Gastrocnemius medialis (tissue), 4 donors: ENCODE measurements around the gene BTNL8. TPM values are rescaled to one million over a fixed set of nuclear protein-coding genes. Genes with fewer than 3 reads are reported as not detected.

Experiments
- ATAC-seq, 2 donors: fragments of 150-250 bp; one replicate each; pipeline ENCODE4 v1.9.1; 2016
- DNase-seq, 2 donors: peaks; one replicate each; pipeline ENCODE4 v3.0.0-alpha.2; 2019
- H3K27ac ChIP-seq, 4 donors: fragments of 200-600 bp; sonication (generic); 1 replicate in 1 of 4; 2 replicates in 3 of 4; pipeline ENCODE4 v1.5.1; 2016 to 2018; ENCODE audit warnings: mild to moderate bottlenecking in 2 of 4, moderate library complexity in 1 of 4
- H3K27me3 ChIP-seq, 3 donors: fragments of 200-600 bp; sonication (generic) in 2 of 3; 1 replicate in 1 of 3; 2 replicates in 2 of 3; pipeline versions ENCODE4 v1.5.1 to v1.6.0; 2016 to 2019; ENCODE audit warnings: mild to moderate bottlenecking in 1 of 3, moderate library complexity in 1 of 3
- H3K36me3 ChIP-seq, 2 donors: fragments of 200-600 bp; sonication (generic) in 1 of 2; one replicate each; pipeline ENCODE4 v1.5.1; 2017 to 2018
- H3K4me1 ChIP-seq, 2 donors: fragments of 200-600 bp; sonication (generic) in 1 of 2; one replicate each; pipeline ENCODE4 v1.5.1; 2016 to 2017; ENCODE audit warnings: mild to moderate bottlenecking in 2 of 2
- H3K4me3 ChIP-seq, 4 donors: fragments of 200-600 bp; sonication (generic) in 3 of 4; 1 replicate in 1 of 4; 2 replicates in 3 of 4; pipeline ENCODE4 v1.5.1; 2016 to 2019; ENCODE audit warnings: mild to moderate bottlenecking in 2 of 4
- H3K9me3 ChIP-seq, 3 donors: fragments of 200-600 bp; sonication (generic) in 2 of 3; 1 replicate in 1 of 3; 2 replicates in 2 of 3; pipeline ENCODE4 v1.5.1; 2016 to 2019
- CTCF ChIP-seq, 5 experiments: fragments of 450-650 bp in 3 of 5; fragments of 200-600 bp in 2 of 5; sonication (generic) in 2 of 5; IDR thresholded peaks in 4 of 5; conservative IDR thresholded peaks in 1 of 5; 1 replicate in 4 of 5; 2 replicates in 1 of 5; pipeline ENCODE4 v1.5.1; 2016 to 2019; ENCODE audit warnings: antibody characterized with exemption in 5 of 5, mild to moderate bottlenecking in 3 of 5, moderate library complexity in 3 of 5
- POLR2A ChIP-seq, 2 donors: fragments of 450-650 bp; IDR thresholded peaks; one replicate each; pipeline ENCODE4 v1.6.1; 2017; ENCODE audit warnings: antibody characterized with exemption in 2 of 2, mild to moderate bottlenecking in 2 of 2, moderate library complexity in 2 of 2
- in situ Hi-C, 4 donors: fragments of 200-750 bp; cut with MboI; loops; one replicate each; pipeline versions ENCODE4 v1.15.0 to v1.8.0; 2017; ENCODE audit warnings: low sequenced_read_pairs in 4 of 4
- intact Hi-C: fragments of 100-400 bp; cut with DNase I; formaldehyde crosslinking; loops from one replicate; pipeline ENCODE4 v1.15.1; 2023; ENCODE audit warnings: low total_unique reads
- total RNA-seq, 4 donors: library from RNA; depleted of rRNA; stranded (reverse); fragments of >200 nt; gene quantifications; one replicate each; pipeline versions ENCODE4 v1.1.0 to v1.2.3, GENCODE V29; 2016

BTNL8 gene
- total RNA-seq, 4 donors from 2014 or later = 0.20 to 0.59 (median 0.22) TPM; not detected in 1

DNA sequence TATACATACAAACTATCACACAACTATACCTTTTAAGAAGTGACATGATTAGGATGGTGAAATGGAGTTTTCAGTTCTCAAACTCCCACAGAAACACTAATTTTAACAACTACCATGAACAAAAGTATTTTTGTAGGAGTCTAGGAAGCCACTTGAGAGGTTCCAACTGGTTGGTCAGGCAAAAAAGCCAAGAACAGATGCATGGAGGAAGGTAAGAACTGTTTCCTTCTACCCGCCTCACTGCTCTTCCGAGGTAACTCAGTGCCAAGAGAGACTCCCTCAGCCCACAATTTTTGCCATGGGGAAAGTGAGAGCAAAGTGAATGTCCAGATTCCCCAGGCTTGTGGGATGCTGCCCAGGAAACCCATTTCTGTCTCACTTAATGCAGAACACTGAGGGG is 15.7 kb downstream of the BTNL8 start:
- ATAC-seq (no peak), DNase-seq (no peak)
- no peak overlapping the region for H3K27ac ChIP-seq
- H3K27me3 ChIP-seq = no peaks in the 10 kb centered on the region
- intact Hi-C loops = no loop called here
- no peaks in the 10 kb centered on the region for H3K4me1 ChIP-seq
- no peaks in the 10 kb centered on the region for H3K9me3 ChIP-seq
- in situ Hi-C loops = no loop called here
- H3K4me3 ChIP-seq = no peak overlapping the region
- no peaks in the 10 kb centered on the region for H3K36me3 ChIP-seq
- TF ChIP-seq CTCF (IDR thresholded peaks at IDR 0.05 in 4 of 5, conservative IDR thresholded peaks at IDR 0.05 in 1 of 5) = no peak
- no peak for TF ChIP-seq POLR2A (IDR thresholded peaks at IDR 0.05)

DNA sequence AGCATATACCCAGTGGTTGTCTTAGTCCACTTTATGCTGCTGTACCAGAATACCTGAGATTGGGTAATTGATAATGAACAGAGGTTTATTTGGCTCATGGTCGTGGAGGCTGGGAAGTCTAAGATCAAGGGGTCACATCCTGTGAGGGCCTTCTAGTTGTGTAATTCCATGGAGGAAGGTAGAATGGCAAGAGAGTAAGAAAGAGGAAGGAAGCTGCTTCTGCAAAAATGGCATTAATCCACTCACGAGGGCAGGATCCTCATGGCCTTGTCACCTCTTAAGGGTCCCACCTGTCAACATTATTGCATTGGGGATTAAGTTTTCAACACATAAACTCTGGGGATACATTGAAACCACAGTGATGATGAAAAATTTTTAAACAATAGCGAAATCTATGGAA is 17.0 kb downstream of the BTNL8 start:
- no peak for ATAC-seq
- Histone ChIP-seq H3K9me3 (no peaks in the 10 kb centered on the region), H3K27ac (no peak overlapping the region), H3K36me3 (no peaks in the 10 kb centered on the region), H3K27me3 (no peaks in the 10 kb centered on the region), H3K4me3 (no peak overlapping the region), H3K4me1 (no peaks in the 10 kb centered on the region)
- no peak for TF ChIP-seq POLR2A (IDR thresholded peaks at IDR 0.05)
- TF ChIP-seq CTCF (IDR thresholded peaks at IDR 0.05 in 4 of 5, conservative IDR thresholded peaks at IDR 0.05 in 1 of 5) = no peak
- in situ Hi-C loops (no loop called here), intact Hi-C loops (no loop called here)
- DNase-seq = no peak

GRCh38 chr5:180918380-180918779 is 19.4 kb downstream of the BTNL8 start:
- no peak for TF ChIP-seq CTCF (IDR thresholded peaks at IDR 0.05 in 4 of 5, conservative IDR thresholded peaks at IDR 0.05 in 1 of 5)
- TF ChIP-seq POLR2A (IDR thresholded peaks at IDR 0.05) = no peak
- H3K9me3 ChIP-seq = peaks cover 0 to 4% (median 0%) of the 10 kb centered on the region in 3 donors
- DNase-seq = no peak
- intact Hi-C loops = no loop called here
- H3K27ac ChIP-seq = no peak overlapping the region
- ATAC-seq = no peak
- no peaks in the 10 kb centered on the region for H3K36me3 ChIP-seq
- in situ Hi-C loops = no loop called here
- no peaks in the 10 kb centered on the region for H3K4me1 ChIP-seq
- no peaks in the 10 kb centered on the region for H3K27me3 ChIP-seq
- H3K4me3 ChIP-seq = no peak overlapping the region

DNA sequence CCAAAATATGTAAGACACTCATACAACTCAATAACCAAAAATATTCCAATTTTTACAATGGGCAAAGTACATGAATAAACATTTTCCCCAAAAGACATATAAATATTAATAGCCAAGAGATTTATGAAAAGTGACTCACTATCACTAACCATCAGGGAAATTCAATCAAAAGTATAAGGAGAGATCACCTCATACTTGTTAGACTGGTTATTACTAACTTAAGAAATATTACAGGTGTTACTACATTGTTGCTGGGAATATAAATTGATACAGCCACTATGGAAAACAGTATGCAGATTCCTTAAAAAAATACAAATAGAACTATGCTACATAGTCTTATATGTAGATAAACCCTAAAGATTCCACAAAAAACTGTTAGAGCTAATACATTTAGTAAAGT is 21.8 kb downstream of the BTNL8 start:
- TF ChIP-seq CTCF (IDR thresholded peaks at IDR 0.05 in 4 of 5, conservative IDR thresholded peaks at IDR 0.05 in 1 of 5) = no peak
- no peak for TF ChIP-seq POLR2A (IDR thresholded peaks at IDR 0.05)
- Histone ChIP-seq H3K4me1 (no peaks in the 10 kb centered on the region), H3K4me3 (no peak overlapping the region), H3K27me3 (no peaks in the 10 kb centered on the region), H3K27ac (no peak overlapping the region), H3K36me3 (no peaks in the 10 kb centered on the region), H3K9me3 (peaks cover 0 to 4% (median 0%) of the 10 kb centered on the region in 3 donors)
- in situ Hi-C loops (no loop called here), intact Hi-C loops (no loop called here)
- ATAC-seq (no peak), DNase-seq (no peak)

DNA sequence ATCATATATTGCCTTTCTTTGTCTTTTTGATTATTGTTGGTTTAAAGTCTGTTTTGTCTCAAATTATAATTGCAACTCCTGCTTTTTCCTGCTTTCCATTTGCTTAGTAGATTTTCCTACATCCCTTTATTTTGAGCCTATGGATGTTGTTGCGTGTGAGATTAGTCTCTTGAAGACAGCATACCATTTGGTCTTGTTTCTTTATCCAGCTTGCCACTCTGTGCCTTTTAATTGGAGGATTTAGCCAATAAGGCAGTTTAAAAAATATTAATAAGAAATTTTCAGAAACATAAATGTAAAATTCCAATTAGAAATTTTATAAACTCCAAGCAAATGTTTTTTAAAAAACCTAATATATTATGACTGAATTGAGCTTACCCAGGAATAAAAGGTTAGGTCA is 24.0 kb downstream of the BTNL8 start:
- Histone ChIP-seq H3K36me3 (no peaks in the 10 kb centered on the region), H3K4me3 (no peak overlapping the region), H3K4me1 (no peaks in the 10 kb centered on the region), H3K9me3 (peaks cover 0 to 4% (median 0%) of the 10 kb centered on the region in 3 donors), H3K27ac (no peak overlapping the region), H3K27me3 (no peaks in the 10 kb centered on the region)
- TF ChIP-seq POLR2A (IDR thresholded peaks at IDR 0.05) = no peak
- TF ChIP-seq CTCF (IDR thresholded peaks at IDR 0.05 in 4 of 5, conservative IDR thresholded peaks at IDR 0.05 in 1 of 5) = no peak
- in situ Hi-C loops (no loop called here), intact Hi-C loops (no loop called here)
- no peak for ATAC-seq
- no peak for DNase-seq
